K562 (cell line): ENCODE measurements around the gene LRRC4B. TPM values are rescaled to one million over a fixed set of nuclear protein-coding genes. Genes with fewer than 3 reads are reported as not detected.

Experiments used
- ATAC-seq: fragments of 200-7000 bp; cut with Tn5 transposase; 3 replicates; pipeline ENCODE4 v1.9.1; 2020; ENCODE audit warnings: moderate library complexity
- BruUV-seq: library from RNA; stranded (reverse); fragments of 400-500 nt; replicated peaks from 2 replicates; lab custom pipeline; 2021; lab: Mats Ljungman, UMichigan
- CTCF ChIA-PET: fragments of 300-600 bp; formaldehyde crosslinking; extraction: SDS; loops from one replicate; lab custom pipeline; 2021; ENCODE audit warnings: low intra/inter-chr PET ratio; lab: Yijun Ruan, JAX
- POLR2A ChIA-PET: fragments of 300-600, 350-650 bp; sonication (Branson Sonifier 250); formaldehyde crosslinking; extraction: SDS; loops from one replicate; lab custom pipeline; 2021; ENCODE audit warnings: antibody characterized with exemption, inconsistent platforms; lab: Yijun Ruan, JAX
- DNase-seq, 4 experiments: peaks; one replicate each; pipeline versions ENCODE4 v3.0.0 to v3.0.0-alpha.2; 2011 to 2018; ENCODE audit warnings: low spot score in 3 of 4, mixed read lengths in 3 of 4; ENCODE audit errors: extremely low read depth in 1 of 4
- FAIRE-seq: peaks from 2 replicates; lab custom pipeline; 2011; peaks lifted over from hg19 to GRCh38; lab: Jason Lieb, UNC
- H2AFZ ChIP-seq: 2 replicates; pipeline ENCODE4 v1.6.0; 2011; ENCODE audit warnings: low read depth, low read length, control low read depth, inconsistent platforms
- H3K27ac ChIP-seq: fragments of 200-600 bp; 3 replicates; pipeline ENCODE4 v1.8.0; 2011; ENCODE audit warnings: low read depth, mild to moderate bottlenecking, control low read depth, inconsistent platforms, low read length, moderate library complexity, mixed read lengths; ENCODE audit errors: extremely low read depth
- H3K27me3 ChIP-seq, 2 experiments: fragments of 300-600 bp in 1 of 2; 2 replicates in 1 of 2; 3 replicates in 1 of 2; pipeline versions ENCODE4 v1.6.0 to v1.8.0; 2011; ENCODE audit warnings: inconsistent platforms in 2 of 2, low read length in 2 of 2, mild to moderate bottlenecking in 1 of 2, mixed read lengths in 1 of 2, moderate library complexity in 1 of 2; ENCODE audit not compliant: control insufficient read depth in 2 of 2, insufficient read depth in 2 of 2
- H3K36me3 ChIP-seq: fragments of 300-600 bp; 3 replicates; pipeline ENCODE4 v1.8.0; 2011; ENCODE audit warnings: mild to moderate bottlenecking, low read length, inconsistent platforms; ENCODE audit not compliant: control insufficient read depth, insufficient read depth
- H3K4me1 ChIP-seq, 2 experiments: fragments of 200-600 bp in 1 of 2; replicated peaks in 1 of 2; 2 replicates in 1 of 2; 3 replicates in 1 of 2; pipeline versions ENCODE4 v1.5.1 to v1.8.0; 2011; ENCODE audit warnings: inconsistent platforms in 2 of 2, low read length in 2 of 2, mild to moderate bottlenecking in 1 of 2, mixed read lengths in 1 of 2, moderate library complexity in 1 of 2; ENCODE audit not compliant: control insufficient read depth in 2 of 2, insufficient read depth in 2 of 2
- H3K4me2 ChIP-seq: 2 replicates; pipeline ENCODE4 v1.6.1; 2011; ENCODE audit warnings: low read length, control low read depth, inconsistent platforms, mixed read lengths; ENCODE audit not compliant: insufficient read depth
- H3K4me3 ChIP-seq: fragments of 200-600 bp; sonication (generic), shearing (Covaris generic); 2 replicates; pipeline ENCODE4 v1.5.1; 2016; ENCODE audit warnings: control low read depth, inconsistent platforms
- H3K79me2 ChIP-seq: fragments of 200-600 bp; 3 replicates; pipeline ENCODE4 v1.8.0; 2011; ENCODE audit warnings: low read length, inconsistent platforms; ENCODE audit not compliant: control insufficient read depth, insufficient read depth
- H3K9ac ChIP-seq, 2 experiments: 2 replicates each; pipeline versions ENCODE4 v1.6.0 to v1.6.1; 2011; ENCODE audit warnings: low read depth in 2 of 2, low read length in 2 of 2, control low read depth in 1 of 2, inconsistent platforms in 1 of 2, mild to moderate bottlenecking in 1 of 2, mixed read lengths in 1 of 2; ENCODE audit not compliant: insufficient read depth in 1 of 2
- H3K9me1 ChIP-seq: one replicate; pipeline ENCODE4 v1.6.0; 2011; ENCODE audit warnings: inconsistent platforms, mild to moderate bottlenecking, low read length, moderate library complexity; ENCODE audit not compliant: control insufficient read depth, insufficient read depth
- H3K9me3 ChIP-seq: replicated peaks from 2 replicates; pipeline ENCODE4 v1.5.1; 2011; ENCODE audit warnings: low read depth, low read length, inconsistent platforms; ENCODE audit not compliant: control insufficient read depth, insufficient read depth
- H4K20me1 ChIP-seq: replicated peaks from 2 replicates; pipeline ENCODE4 v1.6.1; 2011; ENCODE audit warnings: low read length, inconsistent platforms, mixed read lengths; ENCODE audit not compliant: control insufficient read depth, insufficient read depth
- ARID2 ChIP-seq: fragments of 450-650 bp; IDR thresholded peaks from 2 replicates; pipeline ENCODE4 v1.6.1; 2017; ENCODE audit warnings: antibody characterized with exemption, mild to moderate bottlenecking
- DNMT1 ChIP-seq: fragments of 450-650 bp; IDR thresholded peaks from 2 replicates; pipeline ENCODE4 v1.6.1; 2016; ENCODE audit warnings: antibody characterized with exemption, mild to moderate bottlenecking
- ETS2 ChIP-seq: IDR thresholded peaks from 2 replicates; pipeline ENCODE4 v1.6.1; 2016; ENCODE audit warnings: borderline replicate concordance, missing genetic modification characterization, mild to moderate bottlenecking, moderate library complexity, missing compliant biosample characterization; ENCODE audit not compliant: poor library complexity, severe bottlenecking
- LEF1 ChIP-seq: fragments of 450-650 bp; IDR thresholded peaks from 2 replicates; pipeline ENCODE4 v1.6.1; 2016; ENCODE audit warnings: mild to moderate bottlenecking
- NFATC3 ChIP-seq: fragments of 450-650 bp; IDR thresholded peaks from 2 replicates; pipeline ENCODE4 v1.6.1; 2017; ENCODE audit warnings: mild to moderate bottlenecking
- PRDM10 ChIP-seq: fragments of 450-650 bp; IDR thresholded peaks from 2 replicates; pipeline ENCODE4 v1.6.1; 2018; ENCODE audit not compliant: partially characterized antibody
- RFX1 ChIP-seq: fragments of 450-650 bp; IDR thresholded peaks from 2 replicates; pipeline ENCODE4 v1.6.1; 2016; ENCODE audit warnings: mild to moderate bottlenecking, moderate library complexity
- SNAPC5 ChIP-seq: fragments of 250-450 bp; sonication (Bioruptor Pico); IDR thresholded peaks from 2 replicates; pipeline ENCODE4 v1.8.0; 2021; ENCODE audit warnings: moderate library complexity, mild to moderate bottlenecking, inconsistent platforms
- STAG1 ChIP-seq: sonication (generic); formaldehyde crosslinking; IDR thresholded peaks from 2 replicates; pipeline ENCODE4 v1.5.0; 2020; ENCODE audit warnings: missing genetic modification reagents, borderline replicate concordance
- ZNF133 ChIP-seq: fragments of 250-450 bp; sonication (Bioruptor Pico); IDR thresholded peaks from 2 replicates; pipeline ENCODE4 v1.4.0; 2020; ENCODE audit warnings: mild to moderate bottlenecking
- WGBS: fragments of 100-300 bp; shearing (Covaris generic); methylation state at CpG from one replicate; pipeline ENCODE4 v1.1.6; 2016; ENCODE audit warnings: low coverage, mixed read lengths; ENCODE audit not compliant: insufficient coverage; ENCODE audit errors: missing lambda C conversion rate; 5-methylcytosine and 5-hydroxymethylcytosine counted together
- in situ Hi-C: fragments of 300-500 bp; cut with MboI; formaldehyde crosslinking; loops from 4 replicates; pipeline ENCODE4 v1.15.0; 2018; ENCODE audit warnings: inconsistent platforms, mixed read lengths
- intact Hi-C: fragments of 100-400 bp; cut with micrococcal nuclease; formaldehyde crosslinking; loops from 2 replicates; pipeline ENCODE4 v1.14.2; 2022
- polyA plus RNA-seq, 8 experiments: library from polyadenylated mRNA; depleted of rRNA in 4 of 8; stranded (reverse) in 5 of 8; unstranded in 3 of 8; fragments of >200 nt; fragmentation: Nextera tagmentation in 2 of 8; fragmentation: Illumina TruSeq in 1 of 8; extraction: Ambion mirVana in 2 of 8; extraction: Trizol in 1 of 8; gene quantifications; 2 replicates each; pipeline versions ENCODE4 v1.2.1 to v1.2.3, GENCODE V29; 2011 to 2014; ENCODE audit warnings: inconsistent platforms in 1 of 8, missing spikeins in 1 of 8
- total RNA-seq, 7 experiments: library from RNA; depleted of rRNA in 6 of 7; stranded (reverse); fragments of >200 nt in 6 of 7; fragmentation: Illumina TruSeq in 2 of 7; extraction: Trizol in 2 of 7; gene quantifications; 2 replicates each; pipeline versions ENCODE4 v1.2.1 to v1.2.3, GENCODE V29; 2011 to 2021; ENCODE audit warnings: low replicate concordance in 1 of 7
- TF ChIP-seq, protein P1 (sequence below): sonication (generic); formaldehyde crosslinking; IDR thresholded peaks from 2 replicates; pipeline ENCODE4 v1.5.0; 2020; ENCODE audit warnings: missing genetic modification reagents
- TF ChIP-seq, protein P2 (sequence below): fragments of 250-450 bp; sonication (Bioruptor Pico); IDR thresholded peaks from 2 replicates; pipeline ENCODE4 v1.5.0; 2021
- TF ChIP-seq, protein P3 (sequence below), 3 experiments: IDR thresholded peaks in 2 of 3; conservative IDR thresholded peaks in 1 of 3; 2 replicates each; pipeline ENCODE4 v1.5.1; 2011 to 2012; ENCODE audit warnings: low read length in 3 of 3, mild to moderate bottlenecking in 3 of 3, control low read depth in 2 of 3, improper control_type of control experiment in 1 of 3, inconsistent platforms in 1 of 3, low read depth in 1 of 3, mixed read lengths in 1 of 3, moderate library complexity in 1 of 3; ENCODE audit not compliant: insufficient read depth in 2 of 3

LRRC4B gene
- total and polyA plus RNA-seq, 9 of the 15 experiments (the other 6 are each of a cell fraction or from before 2014, with no cell fraction given), result 0.18 to 9.6 (median 2.9) TPM; not detected in 2

DNA sequence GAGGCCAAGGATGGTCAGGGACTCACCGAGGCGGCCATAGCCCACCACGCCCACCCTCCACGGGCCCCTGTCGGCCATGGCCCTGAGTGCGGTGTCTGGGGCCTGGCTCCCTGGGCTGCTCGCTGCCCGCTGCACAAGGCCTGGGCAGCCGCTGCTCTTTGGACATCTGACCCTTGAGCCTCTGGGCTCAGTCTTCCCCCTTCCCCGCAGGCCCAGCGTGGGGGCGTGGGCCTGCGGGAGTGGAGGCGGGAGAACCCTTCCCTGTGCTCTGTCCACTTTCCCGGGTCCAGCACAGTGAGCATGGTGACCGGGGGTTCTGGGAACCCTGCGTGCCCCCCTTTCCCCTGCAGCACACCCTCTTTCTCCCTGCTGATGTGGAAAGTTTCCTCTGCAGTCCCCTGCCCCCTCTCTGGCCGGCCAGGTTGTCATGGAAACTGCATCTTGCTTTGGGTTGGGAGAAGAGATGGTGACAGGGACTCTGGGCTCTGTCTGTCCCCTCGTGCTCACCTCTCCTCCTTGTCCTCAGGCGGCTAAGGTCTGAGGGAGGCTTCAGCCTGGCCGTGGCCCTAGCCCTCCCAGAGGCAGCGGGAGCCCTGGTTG, 54.4 kb downstream of the LRRC4B start, which contains the start of gene ASPDH:
Gene ASPDH, minus strand, starts transcription at position 168 of the 600 bp plus-strand sequence. Its CDS starts 90 bp downstream, at position 78.
- ATAC-seq, result no peak
- Histone ChIP-seq H3K9me3 (no peaks in the 10 kb centered on the region), H3K27ac (no peak within 1 kb of the TSS), H3K9me1 (peaks cover 4% of the 10 kb centered on the region), H3K9ac (peak within 1 kb of the TSS in 1 of 2 experiments; percentile 93; a peak in 2 of 4 replicates), H3K36me3 (no peaks in the 10 kb centered on the region), H2AFZ (no peak within 1 kb of the TSS), H3K4me2 (no peak within 1 kb of the TSS), H3K4me3 (no peak within 1 kb of the TSS), H3K79me2 (no peaks in the 10 kb centered on the region; the same call in 2 of the 3 replicates), H3K27me3 (no peaks in the 10 kb centered on the region), H3K4me1 (peaks cover 5 to 71% of the 10 kb centered on the region in 2 experiments; a peak in 4 of 5 replicates), H4K20me1 (no peaks in the 10 kb centered on the region)
- no peak for FAIRE-seq
- CTCF ChIA-PET, result no interaction called here
- intact Hi-C loops, result no loop called here
- in situ Hi-C loops, result no loop called here
- 23% methylated on average over 11 of the region's 22 CpGs for WGBS
- BruUV-seq, result no TSS peak
- DNase-seq, result peak in 1 of 4 experiments; percentile 43
- POLR2A ChIA-PET, result interaction anchor here (1.0 kb wide), 1 partner anchor 180 kb away, joined by 3 read pairs; no protein-coding TSS in a partner anchor
- TF ChIP-seq, protein P1, sequence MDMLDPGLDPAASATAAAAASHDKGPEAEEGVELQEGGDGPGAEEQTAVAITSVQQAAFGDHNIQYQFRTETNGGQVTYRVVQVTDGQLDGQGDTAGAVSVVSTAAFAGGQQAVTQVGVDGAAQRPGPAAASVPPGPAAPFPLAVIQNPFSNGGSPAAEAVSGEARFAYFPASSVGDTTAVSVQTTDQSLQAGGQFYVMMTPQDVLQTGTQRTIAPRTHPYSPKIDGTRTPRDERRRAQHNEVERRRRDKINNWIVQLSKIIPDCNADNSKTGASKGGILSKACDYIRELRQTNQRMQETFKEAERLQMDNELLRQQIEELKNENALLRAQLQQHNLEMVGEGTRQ (CRISPR knock-in tag), result no peak
- TF ChIP-seq SNAPC5 (CRISPR knock-in tag), result no peak
- no peak for TF ChIP-seq NFATC3
- no peak for TF ChIP-seq LEF1
- no peak for TF ChIP-seq DNMT1
- TF ChIP-seq, protein P2, sequence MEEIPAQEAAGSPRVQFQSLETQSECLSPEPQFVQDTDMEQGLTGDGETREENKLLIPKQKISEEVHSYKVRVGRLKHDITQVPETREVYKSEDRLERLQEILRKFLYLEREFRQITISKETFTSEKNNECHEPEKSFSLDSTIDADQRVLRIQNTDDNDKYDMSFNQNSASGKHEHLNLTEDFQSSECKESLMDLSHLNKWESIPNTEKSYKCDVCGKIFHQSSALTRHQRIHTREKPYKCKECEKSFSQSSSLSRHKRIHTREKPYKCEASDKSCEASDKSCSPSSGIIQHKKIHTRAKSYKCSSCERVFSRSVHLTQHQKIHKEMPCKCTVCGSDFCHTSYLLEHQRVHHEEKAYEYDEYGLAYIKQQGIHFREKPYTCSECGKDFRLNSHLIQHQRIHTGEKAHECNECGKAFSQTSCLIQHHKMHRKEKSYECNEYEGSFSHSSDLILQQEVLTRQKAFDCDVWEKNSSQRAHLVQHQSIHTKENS (CRISPR knock-in tag), result no peak
- TF ChIP-seq ZNF133, result no peak
- TF ChIP-seq, protein P3, sequence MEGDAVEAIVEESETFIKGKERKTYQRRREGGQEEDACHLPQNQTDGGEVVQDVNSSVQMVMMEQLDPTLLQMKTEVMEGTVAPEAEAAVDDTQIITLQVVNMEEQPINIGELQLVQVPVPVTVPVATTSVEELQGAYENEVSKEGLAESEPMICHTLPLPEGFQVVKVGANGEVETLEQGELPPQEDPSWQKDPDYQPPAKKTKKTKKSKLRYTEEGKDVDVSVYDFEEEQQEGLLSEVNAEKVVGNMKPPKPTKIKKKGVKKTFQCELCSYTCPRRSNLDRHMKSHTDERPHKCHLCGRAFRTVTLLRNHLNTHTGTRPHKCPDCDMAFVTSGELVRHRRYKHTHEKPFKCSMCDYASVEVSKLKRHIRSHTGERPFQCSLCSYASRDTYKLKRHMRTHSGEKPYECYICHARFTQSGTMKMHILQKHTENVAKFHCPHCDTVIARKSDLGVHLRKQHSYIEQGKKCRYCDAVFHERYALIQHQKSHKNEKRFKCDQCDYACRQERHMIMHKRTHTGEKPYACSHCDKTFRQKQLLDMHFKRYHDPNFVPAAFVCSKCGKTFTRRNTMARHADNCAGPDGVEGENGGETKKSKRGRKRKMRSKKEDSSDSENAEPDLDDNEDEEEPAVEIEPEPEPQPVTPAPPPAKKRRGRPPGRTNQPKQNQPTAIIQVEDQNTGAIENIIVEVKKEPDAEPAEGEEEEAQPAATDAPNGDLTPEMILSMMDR (IDR thresholded peaks at IDR 0.05 in 2 of 3, conservative IDR thresholded peaks at IDR 0.05 in 1 of 3; ENCODE audit: insufficient read depth in 2 of 3, low read depth in 1 of 3, low read length in 3 of 3), result no peak
- TF ChIP-seq ETS2 (tag), result no peak
- TF ChIP-seq STAG1, result no peak
- TF ChIP-seq ARID2, result no peak
- peak; percentile 86 for TF ChIP-seq RFX1
- no peak for TF ChIP-seq PRDM10
